Measurements from ENCODE around the gene CUL9. TPM values are rescaled to one million over a fixed set of nuclear protein-coding genes. Genes with fewer than 3 reads are reported as not detected.
A peak's percentile ranks its signal among the peaks of the same experiment; 100 is the strongest.
"Not testable (repeated sequence)": the region's sequence is repeated elsewhere in the genome, so short reads cannot be mapped to it uniquely, and the experiment has no call there.

CUL9 gene
- total RNA-seq, result 36.1 TPM

GRCh38 chr6:43181942-43182860, at the start of gene CUL9:
Gene CUL9, plus strand, starts transcription at chr6:43182196. Its CDS starts 2,115 bp downstream, at chr6:43184311.
- intact Hi-C loops (cut with DNase I), result no loop called here
- TF ChIP-seq CTCF (IDR thresholded peaks at IDR 0.05), result no peak
- Histone ChIP-seq H3K4me1 (peaks cover 0 to 12% of the 10 kb centered on the region in 2 donors), H3K36me3 (peaks cover 38 to 60% of the 10 kb centered on the region in 2 donors), H3K27me3 (no peaks in the 10 kb centered on the region), H3K9me3 (no peaks in the 10 kb centered on the region), H3K4me3 (peak within 1 kb of the TSS; percentile 71 to 77), H3K27ac (peak within 1 kb of the TSS; percentile 59 to 71)
- DNase-seq (ENCODE audit: low spot score in 2 of 2), result peak in 1 of 2 donors; percentile 90

DNA sequence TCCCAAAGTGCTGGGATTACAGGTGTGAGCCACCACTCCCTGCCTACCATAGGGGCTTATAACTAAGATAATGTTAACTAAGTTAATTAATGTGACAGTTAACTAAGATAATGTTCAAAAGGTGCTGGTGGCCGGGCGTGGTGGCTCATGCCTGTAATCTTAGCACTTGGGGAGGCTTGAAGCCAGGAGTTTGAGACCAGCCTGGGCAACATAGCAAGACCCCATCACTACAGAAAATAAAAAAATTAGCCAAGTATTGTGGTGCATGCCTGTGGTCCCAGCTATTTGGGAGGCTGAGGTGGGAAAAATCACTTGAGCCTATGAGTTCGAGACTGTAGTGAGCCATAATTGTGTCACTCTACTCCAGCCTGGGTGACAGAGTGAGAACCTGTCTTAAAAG, 43.7 kb upstream of the CUL9 start:
- peaks cover 0 to 1% of the 10 kb centered on the region in 2 donors for H3K4me1 ChIP-seq
- H3K27me3 ChIP-seq, result no peaks in the 10 kb centered on the region
- DNase-seq (ENCODE audit: low spot score in 2 of 2), result no peak
- no peaks in the 10 kb centered on the region for H3K36me3 ChIP-seq
- no peak for TF ChIP-seq CTCF (IDR thresholded peaks at IDR 0.05)
- no peaks in the 10 kb centered on the region for H3K9me3 ChIP-seq
- no peak overlapping the region for H3K4me3 ChIP-seq
- no peak overlapping the region for H3K27ac ChIP-seq
- intact Hi-C loops (cut with DNase I), result no loop called here

DNA sequence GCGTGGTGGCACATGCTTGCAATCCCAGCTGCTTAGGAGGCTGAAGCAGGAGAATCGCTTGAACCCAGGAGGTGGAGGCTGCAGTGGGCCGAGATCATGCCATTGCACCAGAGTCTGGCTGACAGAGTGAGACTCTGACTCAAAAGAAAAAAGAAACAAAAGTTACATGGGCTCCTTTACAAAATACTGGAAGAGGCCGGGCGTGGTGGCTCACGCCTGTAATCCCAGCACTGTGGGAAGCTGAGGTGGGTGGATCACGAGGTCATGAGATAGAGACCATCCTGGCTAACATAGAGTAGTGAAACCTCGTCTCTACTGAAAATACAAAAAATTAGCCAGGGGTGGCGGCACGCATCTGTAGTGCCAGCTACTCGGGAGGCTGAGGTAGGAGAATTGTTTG, 42.0 kb upstream of the CUL9 start:
- not testable (repeated sequence) for H3K4me3 ChIP-seq; H3K27me3 ChIP-seq; H3K27ac ChIP-seq; H3K36me3 ChIP-seq; DNase-seq (ENCODE audit: low spot score in 2 of 2); H3K9me3 ChIP-seq; H3K4me1 ChIP-seq
- intact Hi-C loops (cut with DNase I), result loop anchor here (5.0 kb wide), 2 partner anchors 83 to 128 kb away; partner anchors contain the start of genes KLC4, KLHDC3, MEA1 and MRPL2

- H3K36me3 ChIP-seq, result no peaks in the 10 kb centered on the region
- peaks cover 0 to 3% of the 10 kb centered on the region in 2 donors for H3K4me1 ChIP-seq
- H3K27me3 ChIP-seq, result no peaks in the 10 kb centered on the region
- no peak overlapping the region for H3K27ac ChIP-seq
- intact Hi-C loops (cut with DNase I), result loop anchor here (5.0 kb wide), 2 partner anchors 84 to 129 kb away; partner anchors contain the start of genes KLC4, KLHDC3, MEA1 and MRPL2
- no peak for TF ChIP-seq CTCF (IDR thresholded peaks at IDR 0.05)
- no peaks in the 10 kb centered on the region for H3K9me3 ChIP-seq
- no peak for DNase-seq (ENCODE audit: low spot score in 2 of 2)
- no peak overlapping the region for H3K4me3 ChIP-seq
Measured at GRCh38 chr6:43141644-43142043, 40.4 kb upstream of the CUL9 start.

GRCh38 chr6:43142101-43142500, 39.9 kb upstream of the CUL9 start:
- TF ChIP-seq CTCF (IDR thresholded peaks at IDR 0.05), result no peak
- Histone ChIP-seq H3K36me3 (no peaks in the 10 kb centered on the region), H3K4me3 (no peak overlapping the region), H3K4me1 (peaks cover 0 to 3% of the 10 kb centered on the region in 2 donors), H3K9me3 (no peaks in the 10 kb centered on the region), H3K27ac (no peak overlapping the region), H3K27me3 (no peaks in the 10 kb centered on the region)
- DNase-seq (ENCODE audit: low spot score in 2 of 2), result no peak
- intact Hi-C loops (cut with DNase I), result loop anchor here (5.0 kb wide), 2 partner anchors 85 to 130 kb away; partner anchors contain the start of genes KLC4, KLHDC3, MEA1 and MRPL2
